GM13976 (cell line): ENCODE measurements around the gene CAND2.

Experiments used
- DNase-seq: peaks from one replicate; pipeline ENCODE4 v3.0.0; 2012; ENCODE audit warnings: low spot score
- in situ Hi-C: fragments of 300-500 bp; cut with MboI; formaldehyde crosslinking; loops from one replicate; pipeline ENCODE4 v1.12.0; 2022; ENCODE audit warnings: low sequenced_read_pairs, mixed read lengths, inconsistent platforms; ENCODE audit not compliant: unreplicated experiment
- TF ChIP-seq, protein P1 (sequence below): IDR thresholded peaks from 2 replicates; pipeline ENCODE4 v1.5.1; 2012; ENCODE audit warnings: borderline replicate concordance, mild to moderate bottlenecking; ENCODE audit not compliant: insufficient read depth; ENCODE audit errors: extremely low read depth, missing control alignments, control extremely low read depth

Gene CAND2

GRCh38 chr3:12758025-12758781 is 38.3 kb upstream of the CAND2 start:
- DNase-seq = peak; percentile 72
- in situ Hi-C loops = no loop called here
- TF ChIP-seq, protein P1, sequence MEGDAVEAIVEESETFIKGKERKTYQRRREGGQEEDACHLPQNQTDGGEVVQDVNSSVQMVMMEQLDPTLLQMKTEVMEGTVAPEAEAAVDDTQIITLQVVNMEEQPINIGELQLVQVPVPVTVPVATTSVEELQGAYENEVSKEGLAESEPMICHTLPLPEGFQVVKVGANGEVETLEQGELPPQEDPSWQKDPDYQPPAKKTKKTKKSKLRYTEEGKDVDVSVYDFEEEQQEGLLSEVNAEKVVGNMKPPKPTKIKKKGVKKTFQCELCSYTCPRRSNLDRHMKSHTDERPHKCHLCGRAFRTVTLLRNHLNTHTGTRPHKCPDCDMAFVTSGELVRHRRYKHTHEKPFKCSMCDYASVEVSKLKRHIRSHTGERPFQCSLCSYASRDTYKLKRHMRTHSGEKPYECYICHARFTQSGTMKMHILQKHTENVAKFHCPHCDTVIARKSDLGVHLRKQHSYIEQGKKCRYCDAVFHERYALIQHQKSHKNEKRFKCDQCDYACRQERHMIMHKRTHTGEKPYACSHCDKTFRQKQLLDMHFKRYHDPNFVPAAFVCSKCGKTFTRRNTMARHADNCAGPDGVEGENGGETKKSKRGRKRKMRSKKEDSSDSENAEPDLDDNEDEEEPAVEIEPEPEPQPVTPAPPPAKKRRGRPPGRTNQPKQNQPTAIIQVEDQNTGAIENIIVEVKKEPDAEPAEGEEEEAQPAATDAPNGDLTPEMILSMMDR = no peak

DNA sequence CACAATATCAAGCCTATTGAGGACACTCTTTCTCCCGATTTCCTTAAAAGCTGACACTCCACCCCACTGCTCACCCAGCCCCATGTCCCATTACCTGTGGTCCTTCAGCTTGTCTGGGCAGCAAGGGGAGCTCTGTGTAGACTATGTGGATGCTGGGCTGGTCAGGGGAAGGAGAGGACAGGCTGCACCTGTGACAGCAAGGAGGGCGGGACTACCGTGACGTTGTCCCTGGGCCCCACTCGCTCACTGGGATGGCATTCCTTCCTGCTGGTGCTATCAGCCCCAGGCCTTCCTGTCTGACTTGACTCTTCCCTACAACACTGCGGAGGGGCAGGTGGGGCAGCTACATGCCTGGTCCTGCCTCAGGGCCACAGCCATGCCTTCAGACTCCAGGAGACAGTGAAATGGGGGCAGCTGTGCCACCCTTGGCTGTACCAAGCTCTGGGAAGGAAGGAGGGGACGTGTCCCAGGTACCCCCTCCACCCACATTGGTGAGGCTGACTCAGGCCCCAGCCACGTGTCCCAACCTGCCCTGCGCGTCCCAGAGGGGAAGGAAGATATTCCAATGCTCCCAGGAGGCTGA is 37.3 kb upstream of the CAND2 start, which contains the start of gene TMEM40:
Gene TMEM40, minus strand, starts transcription at position 163 of the 583 bp plus-strand sequence. CDS start 9,427 bp downstream, outside the sequence.
- in situ Hi-C loops = no loop called here
- TF ChIP-seq, protein P1 = no peak
- no peak for DNase-seq

DNA sequence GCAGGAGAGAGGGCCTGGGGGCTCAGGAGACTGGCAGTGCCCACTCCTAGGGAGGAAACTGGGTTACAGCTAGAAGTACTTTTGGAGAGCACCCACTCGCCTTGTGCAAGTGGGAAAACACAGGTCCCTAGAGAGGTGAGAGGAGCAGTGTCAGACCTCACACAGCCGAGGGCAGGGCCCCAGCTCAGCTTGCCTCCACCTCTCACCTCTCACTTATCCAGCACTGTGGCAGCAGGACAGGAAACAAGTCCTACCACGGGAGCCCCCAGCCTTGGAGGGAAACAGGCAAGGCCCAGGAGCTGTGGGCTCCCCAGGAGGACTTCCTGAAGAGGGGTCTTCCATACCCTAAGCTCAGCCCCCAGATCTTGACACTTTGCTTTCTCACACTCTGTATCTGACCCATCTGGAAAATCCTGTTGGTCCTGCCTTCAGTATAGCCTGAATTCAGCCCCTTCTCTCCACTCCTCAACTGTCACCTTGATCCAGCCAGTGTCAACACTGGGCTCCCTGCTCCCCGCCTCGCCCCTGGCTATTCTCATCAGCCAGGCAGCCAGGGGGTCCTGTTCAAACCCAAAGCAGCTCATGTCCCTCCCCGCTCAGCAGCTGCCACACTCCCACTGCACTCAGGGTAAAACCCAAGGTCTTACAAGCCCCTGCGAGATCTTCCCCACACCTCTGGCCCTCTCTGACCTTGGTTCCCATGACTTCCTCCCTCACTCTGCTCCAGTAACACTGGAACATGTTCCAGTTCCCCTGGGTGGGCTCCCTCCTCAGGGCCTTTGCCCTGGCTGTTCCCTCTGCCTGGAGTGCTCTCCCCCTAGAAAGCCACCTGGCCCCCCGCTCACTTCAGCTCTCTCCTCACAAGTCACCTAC is 36.6 kb upstream of the CAND2 start:
- TF ChIP-seq, protein P1 = no peak
- in situ Hi-C loops = no loop called here
- DNase-seq = no peak

DNA sequence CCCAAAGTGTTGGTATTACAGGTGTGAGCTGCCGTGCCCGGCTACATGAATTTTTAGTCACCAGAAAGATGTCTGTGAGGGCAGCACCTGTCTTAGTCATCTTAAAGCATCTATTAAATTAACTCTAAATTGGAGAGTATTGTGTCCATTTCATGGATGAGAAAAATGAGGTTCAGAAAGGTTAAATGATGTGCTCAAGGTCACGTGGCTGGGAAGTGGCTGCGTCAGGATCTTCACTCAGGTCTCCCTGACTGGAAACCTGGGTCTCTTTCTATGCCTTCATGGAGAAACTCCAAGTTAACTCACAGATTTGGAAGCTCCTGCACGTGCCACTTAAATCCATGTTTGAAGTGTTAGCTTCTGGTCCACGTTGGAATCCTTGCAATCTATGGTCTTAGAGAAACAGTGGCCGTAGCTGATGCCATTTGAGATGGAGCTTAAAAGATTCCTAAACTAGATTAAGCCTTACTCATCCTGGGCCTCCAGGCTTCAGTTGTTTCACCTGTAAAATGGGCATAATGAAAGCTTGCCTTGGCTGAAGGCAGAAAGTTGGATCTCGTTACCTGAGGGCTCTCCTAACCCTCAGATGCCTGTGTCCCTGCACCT is 32.2 kb upstream of the CAND2 start:
- TF ChIP-seq, protein P1 = no peak
- no peak for DNase-seq
- in situ Hi-C loops = no loop called here

DNA sequence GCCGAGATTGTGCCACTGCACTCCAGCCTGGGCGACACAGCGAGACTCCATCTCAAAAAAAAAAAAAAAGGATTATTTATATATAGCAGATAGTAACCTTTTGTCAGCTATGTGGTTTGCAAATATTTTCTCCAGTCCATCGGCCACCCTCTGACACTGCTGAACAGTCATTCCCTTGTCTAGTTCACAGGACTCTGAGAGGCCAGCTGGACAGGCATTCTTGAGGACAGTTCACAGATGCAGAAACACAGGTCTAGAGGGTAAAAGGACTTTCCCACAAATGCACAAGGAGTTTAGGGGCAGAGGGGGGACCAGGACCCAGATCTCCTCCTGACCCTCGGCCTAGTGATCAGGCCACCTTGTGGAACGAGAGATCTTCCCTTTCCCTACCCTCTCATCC is 29.9 kb upstream of the CAND2 start:
- in situ Hi-C loops = no loop called here
- TF ChIP-seq, protein P1 = no peak
- no peak for DNase-seq
